B cell (primary cell): ENCODE results near the gene POLE. TPM values are rescaled to one million over a fixed set of nuclear protein-coding genes. Genes with fewer than 3 reads are reported as not detected.
A peak's percentile ranks its signal among the peaks of the same experiment; 100 is the strongest.

Source experiments
- ATAC-seq: fragments of 200-7000 bp; cut with Tn5 transposase; one replicate; pipeline ENCODE4 v1.10.0; 2021; ENCODE audit warnings: low read depth, mild to moderate bottlenecking, moderate number of reproducible peaks, moderate library complexity
- CTCF ChIA-PET: fragments of 350-600 bp; sonication (Branson Sonifier 250); formaldehyde crosslinking; loops from one replicate; lab custom pipeline; 2021; ENCODE audit warnings: antibody characterized with exemption, inconsistent platforms; lab: Charles Lee
- POLR2A ChIA-PET: fragments of 350-600 bp; sonication (Branson Sonifier 250); formaldehyde crosslinking; loops from one replicate; lab custom pipeline; 2021; ENCODE audit warnings: antibody characterized with exemption; lab: Charles Lee
- DNase-seq: peaks from one replicate; pipeline ENCODE4 v3.0.0; 2013
- H2AFZ ChIP-seq: 2 replicates; pipeline ENCODE4 v1.6.1; 2012; ENCODE audit warnings: mild to moderate bottlenecking, low read depth, low read length; ENCODE audit not compliant: insufficient read depth, poor library complexity, severe bottlenecking
- H3K27ac ChIP-seq, 2 donors: 1 replicate in 1 of 2; 2 replicates in 1 of 2; pipeline ENCODE4 v1.5.1; 2012 to 2013; ENCODE audit warnings: low read length in 2 of 2, mild to moderate bottlenecking in 2 of 2, moderate library complexity in 1 of 2
- H3K27me3 ChIP-seq, 4 experiments: fragments of 200-600 bp in 1 of 4; sonication (generic) in 1 of 4; replicated peaks in 1 of 4; 1 replicate in 2 of 4; 2 replicates in 2 of 4; pipeline versions ENCODE4 v1.6.1 to v1.7.0; 2013 to 2016; ENCODE audit warnings: low read length in 3 of 4, mild to moderate bottlenecking in 2 of 4, mixed read lengths in 1 of 4, moderate library complexity in 1 of 4; ENCODE audit not compliant: insufficient read depth in 4 of 4, control insufficient read depth in 3 of 4; ENCODE audit errors: control extremely low read depth in 1 of 4
- H3K36me3 ChIP-seq, 2 experiments: replicated peaks in 1 of 2; 1 replicate in 1 of 2; 2 replicates in 1 of 2; pipeline versions ENCODE4 v1.6.1 to v1.7.1; 2013; ENCODE audit warnings: low read length in 1 of 2; ENCODE audit not compliant: insufficient read depth in 2 of 2, control insufficient read depth in 1 of 2; ENCODE audit errors: control extremely low read depth in 1 of 2, extremely low read depth in 1 of 2
- H3K4me1 ChIP-seq, 2 donors: fragments of 200-600 bp in 1 of 2; sonication (generic) in 1 of 2; 1 replicate in 1 of 2; 2 replicates in 1 of 2; pipeline versions ENCODE4 v1.5.1 to v1.6.1; 2013 to 2017; ENCODE audit warnings: low read length in 2 of 2; ENCODE audit not compliant: control insufficient read depth in 2 of 2, insufficient read depth in 2 of 2
- H3K4me2 ChIP-seq: replicated peaks from 2 replicates; pipeline ENCODE3; 2012; ENCODE audit warnings: mild to moderate bottlenecking, low read depth, low read length; ENCODE audit not compliant: poor library complexity, severe bottlenecking
- H3K4me3 ChIP-seq, 5 experiments: fragments of 200-600 bp in 1 of 5; sonication (generic) in 1 of 5; 1 replicate in 3 of 5; 2 replicates in 2 of 5; pipeline versions ENCODE4 v1.5.1 to v1.7.0; 2011 to 2016; ENCODE audit warnings: low read length in 4 of 5, mild to moderate bottlenecking in 4 of 5, low read depth in 2 of 5, control low read depth in 1 of 5, moderate library complexity in 1 of 5; ENCODE audit not compliant: insufficient read depth in 1 of 5; ENCODE audit errors: control extremely low read depth in 1 of 5, extremely low read depth in 1 of 5
- H3K79me2 ChIP-seq: fragments of 200-600 bp; sonication (generic); one replicate; pipeline ENCODE4 v1.6.0; 2016; ENCODE audit warnings: low read length; ENCODE audit not compliant: control insufficient read depth, insufficient read depth
- H3K9ac ChIP-seq: fragments of 200-600 bp; sonication (generic); 2 replicates; pipeline ENCODE4 v1.6.1; 2017; ENCODE audit warnings: mild to moderate bottlenecking, low read length, moderate library complexity
- H3K9me3 ChIP-seq, 3 donors: one replicate each; pipeline versions ENCODE4 v1.6.1 to v1.7.1; 2013; ENCODE audit warnings: low read length in 2 of 3; ENCODE audit not compliant: control insufficient read depth in 2 of 3, insufficient read depth in 1 of 3; ENCODE audit errors: control extremely low read depth in 1 of 3
- H4K20me1 ChIP-seq: 2 replicates; pipeline ENCODE4 v1.6.0; 2012; ENCODE audit warnings: mild to moderate bottlenecking, low read length; ENCODE audit not compliant: insufficient read depth, control insufficient read depth, poor library complexity, severe bottlenecking
- H3K27ac Mint-ChIP-seq: one replicate; pipeline ENCODE4 v1.8.0; 2021; ENCODE audit warnings: mixed read lengths
- H3K27me3 Mint-ChIP-seq: one replicate; pipeline ENCODE4 v1.8.0; 2021; ENCODE audit warnings: mixed read lengths
- H3K4me1 Mint-ChIP-seq: one replicate; pipeline ENCODE4 v1.8.0; 2021; ENCODE audit warnings: mixed read lengths
- H3K4me3 Mint-ChIP-seq: one replicate; pipeline ENCODE4 v1.8.0; 2021; ENCODE audit warnings: mixed read lengths
- H3K9me3 Mint-ChIP-seq: one replicate; pipeline ENCODE4 v1.8.0; 2022; ENCODE audit warnings: mixed read lengths; ENCODE audit not compliant: insufficient read depth
- CTCF ChIP-seq: fragments of 200-600 bp; IDR thresholded peaks from one replicate; pipeline ENCODE4 v1.8.0; 2022; ENCODE audit warnings: antibody characterized with exemption, mild to moderate bottlenecking
- EZH2 ChIP-seq: IDR thresholded peaks from 2 replicates; pipeline ENCODE4 v1.6.1; 2012; ENCODE audit warnings: borderline replicate concordance, low read depth, mild to moderate bottlenecking, moderate library complexity, low read length; ENCODE audit not compliant: insufficient read depth, poor library complexity, severe bottlenecking
- WGBS: methylation state at CpG from one replicate; pipeline ENCODE4 v1.1.5; 2013; ENCODE audit warnings: missing lambda C conversion rate; ENCODE audit not compliant: insufficient coverage; 5-methylcytosine and 5-hydroxymethylcytosine counted together
- intact Hi-C: fragments of 100-400 bp; cut with micrococcal nuclease; formaldehyde crosslinking; loops from one replicate; pipeline ENCODE4 v1.10.0; 2022
- polyA plus RNA-seq: library from polyadenylated mRNA; depleted of rRNA; stranded (reverse); fragments of >200 nt; gene quantifications from 2 replicates; pipeline ENCODE4 v1.2.3, GENCODE V29; 2012
- total RNA-seq, 2 donors: library from RNA; stranded (reverse); fragments of 120-200 nt in 1 of 2; gene quantifications; 1 replicate in 1 of 2; 2 replicates in 1 of 2; pipeline versions ENCODE4 v1.2.3 to v1.2.4, GENCODE V29; 2013 to 2022

The POLE gene
- total and polyA plus RNA-seq, 2 donors (not counting 1 experiment from before 2014, with no cell fraction given), result 32.0 to 62.0 TPM

DNA sequence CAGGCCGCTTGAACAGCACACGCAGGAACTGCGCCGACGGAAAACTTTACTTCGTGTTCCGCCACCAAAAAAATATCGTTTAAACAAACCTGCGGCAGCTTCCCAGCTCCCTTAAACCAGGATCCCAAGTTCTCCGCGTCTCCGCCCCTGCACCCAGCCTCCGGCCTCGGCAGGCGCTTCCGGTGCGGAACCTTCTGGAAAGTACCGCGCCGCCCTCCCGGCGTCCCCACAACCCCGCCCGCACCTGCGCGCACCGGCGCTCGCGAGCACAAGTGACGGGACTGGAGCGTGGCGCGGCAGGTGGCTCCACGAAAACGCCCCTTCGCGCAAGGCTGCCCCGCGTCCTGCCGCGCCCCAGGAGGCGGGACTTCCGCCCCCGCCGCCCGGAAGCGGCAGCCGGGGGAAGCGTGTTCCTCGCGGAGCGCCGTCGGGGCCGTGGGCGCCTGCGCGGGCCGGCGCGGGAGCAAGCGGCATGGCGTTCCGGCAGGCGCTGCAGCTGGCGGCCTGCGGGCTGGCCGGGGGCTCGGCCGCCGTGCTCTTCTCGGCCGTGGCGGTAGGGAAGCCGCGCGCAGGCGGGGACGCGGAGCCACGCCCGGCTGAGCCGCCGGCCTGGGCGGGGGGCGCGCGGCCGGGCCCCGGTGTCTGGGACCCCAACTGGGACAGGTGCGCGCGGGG is 23.4 kb upstream of the POLE start, which contains the start of gene PGAM5:
PGAM5 (plus strand) TSS at position 438 of the 675 bp plus-strand sequence; CDS start at position 473, 35 bp downstream.
- peaks cover 35% of the 10 kb centered on the region for H4K20me1 ChIP-seq
- H3K4me3 ChIP-seq, result peak within 1 kb of the TSS; percentile 61 to 91 (median 79)
- peaks cover 0 to 46% (median 15%) of the 10 kb centered on the region in 3 donors for H3K9me3 ChIP-seq
- H3K4me3 Mint-ChIP-seq, result peak within 1 kb of the TSS; percentile 92
- no peaks in the 10 kb centered on the region for H3K27me3 ChIP-seq
- ChIA-PET POLR2A (interaction anchor here (0.6 to 1.6 kb wide), 6 partner anchors 20 to 522 kb away, joined by 3 to 5 read pairs (median 4); partner anchors contain the start of genes ANKLE2 and GOLGA3), CTCF (no interaction called here)
- H3K36me3 ChIP-seq, result peaks cover 3 to 6% of the 10 kb centered on the region in 2 experiments
- H3K9ac ChIP-seq, result peak within 1 kb of the TSS; percentile 77
- under 1% methylated on average over 94 of the region's 94 CpGs for WGBS
- no peaks in the 10 kb centered on the region for H3K27me3 Mint-ChIP-seq
- no peak for TF ChIP-seq CTCF
- TF ChIP-seq EZH2, result no peak
- peak within 1 kb of the TSS; percentile 81 for H3K4me2 ChIP-seq
- peaks cover 10 to 23% of the 10 kb centered on the region in 2 donors for H3K4me1 ChIP-seq
- intact Hi-C loops, result loop anchor here (1.0 kb wide), 4 partner anchors 23 to 198 kb away; partner anchors contain the start of genes POLE and PXMP2
- H3K79me2 ChIP-seq, result peaks cover 46% of the 10 kb centered on the region
- peak within 1 kb of the TSS; percentile 95 to 97 for H3K27ac ChIP-seq
- H3K9me3 Mint-ChIP-seq, result peaks cover 10% of the 10 kb centered on the region
- peak within 1 kb of the TSS; percentile 90 for H3K27ac Mint-ChIP-seq
- ATAC-seq (peak; percentile 96), DNase-seq (peak; percentile 98)
- peak within 1 kb of the TSS; percentile 88 for H2AFZ ChIP-seq
- peaks cover 13% of the 10 kb centered on the region for H3K4me1 Mint-ChIP-seq
